Effector CD4-positive, alpha-beta T cell (primary cell): ENCODE results near the gene SOX15.

ENCODE experiments used
- DNase-seq: peaks from one replicate; pipeline ENCODE4 v3.0.0-alpha.2; 2020

SOX15 gene

GRCh38 chr17:7556627-7557026 is 33.3 kb downstream of the SOX15 start:
- no peak for DNase-seq

- no peak for DNase-seq
These were observed 34.5 kb downstream of the SOX15 start for GRCh38 chr17:7555320-7555948.

GRCh38 chr17:7553356-7553755 is 36.5 kb downstream of the SOX15 start:
- DNase-seq: no peak

GRCh38 chr17:7552621-7553051 is 37.3 kb downstream of the SOX15 start:
- no peak for DNase-seq

- DNase-seq: no peak
These were observed 38.5 kb downstream of the SOX15 start for GRCh38 chr17:7551396-7551795.

- no peak for DNase-seq
These were observed 39.5 kb downstream of the SOX15 start for GRCh38 chr17:7550344-7550743.

- peak; percentile 20 for DNase-seq
These were observed 40.4 kb downstream of the SOX15 start for GRCh38 chr17:7549401-7550055.

- peak; percentile 39 for DNase-seq
These were observed 41.1 kb downstream of the SOX15 start, which contains the start of gene TNFSF12 for GRCh38 chr17:7548585-7549400. Gene TNFSF12 (plus strand): TSS chr17:7549058. CDS start chr17:7549154, 96 bp downstream.

GRCh38 chr17:7544911-7545310 is 45.0 kb downstream of the SOX15 start:
- no peak for DNase-seq

GRCh38 chr17:7541074-7541621 is 48.7 kb downstream of the SOX15 start:
- no peak for DNase-seq

GRCh38 chr17:7538891-7539545 is 50.9 kb downstream of the SOX15 start:
- no peak for DNase-seq
